Measurements from ENCODE around the gene NQO1. TPM values are rescaled to one million over a fixed set of nuclear protein-coding genes. Genes with fewer than 3 reads are reported as not detected.

The NQO1 gene
- total RNA-seq, 1 experiment from 2014 or later: 519 TPM

GRCh38 chr16:69672315-69672997 lies 53.9 kb downstream of the NQO1 start:
- Histone ChIP-seq H3K27ac (ENCODE audit: low read depth, low read length) (no peak overlapping the region), H4K20me1 (ENCODE audit: insufficient read depth) (no peaks in the 10 kb centered on the region), H3K36me3 (ENCODE audit: control insufficient read depth in 1 of 2, insufficient read depth in 2 of 2, low read length in 2 of 2) (peaks cover 57 to 67% of the 10 kb centered on the region in 2 experiments), H3K9me3 (ENCODE audit: control insufficient read depth in 1 of 2, insufficient read depth in 1 of 2, low read depth in 1 of 2, low read length in 2 of 2) (no peaks in the 10 kb centered on the region), H3K9me2 (ENCODE audit: insufficient read depth) (no peaks in the 10 kb centered on the region), H3K4me2 (ENCODE audit: low read length) (no peak overlapping the region), H2AFZ (ENCODE audit: low read depth, low read length, poor library complexity, severe bottlenecking) (no peak overlapping the region), H3K27me3 (ENCODE audit: insufficient read depth, low read length) (no peaks in the 10 kb centered on the region), H3K4me1 (ENCODE audit: control insufficient read depth in 1 of 2, insufficient read depth in 2 of 2, low read length in 2 of 2) (peaks cover 0 to 20% of the 10 kb centered on the region in 2 experiments; a peak in 2 of 4 replicates), H3K9ac (ENCODE audit: low read length) (no peak overlapping the region), H3K79me2 (ENCODE audit: insufficient read depth, low read length) (peaks cover 82% of the 10 kb centered on the region), H3K4me3 (replicated peaks in 1 of 2; ENCODE audit: low read depth in 1 of 2, low read length in 2 of 2) (no peak overlapping the region)
- ChIA-PET CTCF (no interaction called here), POLR2A (interaction anchor here (0.9 kb wide), 1 partner anchor 30 kb away, joined by 3 read pairs; no protein-coding TSS in a partner anchor), RAD21 (ENCODE audit: low non-redundant PET in 1 of 2, low total read pairs in 2 of 2, uncharacterized antibody in 2 of 2, unreplicated experiment in 2 of 2) (no interaction called here)
- BruUV-seq (replicated peaks): no TSS peak
- no peak for DNase-seq (ENCODE audit: low read depth, low spot score)
- ATAC-seq: no peak
- TF ChIP-seq JUND (IDR thresholded peaks at IDR 0.05) (no peak), ZFX (IDR thresholded peaks at IDR 0.05) (no peak), ZBTB33 (IDR thresholded peaks at IDR 0.05; ENCODE audit: extremely low read depth, insufficient replicate concordance, low read length) (no peak)
- intact Hi-C loops (cut with micrococcal nuclease): no loop called here

- no peaks in the 10 kb centered on the region for H3K27me3 ChIP-seq (ENCODE audit: insufficient read depth, low read length)
- H3K36me3 ChIP-seq (ENCODE audit: control insufficient read depth in 1 of 2, insufficient read depth in 2 of 2, low read length in 2 of 2): peaks cover 36 to 46% of the 10 kb centered on the region in 2 experiments
- intact Hi-C loops (cut with micrococcal nuclease): no loop called here
- H3K79me2 ChIP-seq (ENCODE audit: insufficient read depth, low read length): peaks cover 57% of the 10 kb centered on the region
- BruUV-seq (replicated peaks): no TSS peak
- no peaks in the 10 kb centered on the region for H3K9me2 ChIP-seq (ENCODE audit: insufficient read depth)
- CTCF ChIA-PET: no interaction called here
- ATAC-seq (no peak), DNase-seq (ENCODE audit: low read depth, low spot score) (no peak)
- no peak overlapping the region for H3K27ac ChIP-seq (ENCODE audit: low read depth, low read length)
- no peaks in the 10 kb centered on the region for H4K20me1 ChIP-seq (ENCODE audit: insufficient read depth)
- POLR2A ChIA-PET: no interaction called here
- H3K4me3 ChIP-seq (replicated peaks in 1 of 2; ENCODE audit: low read depth in 1 of 2, low read length in 2 of 2): no peak overlapping the region
- H2AFZ ChIP-seq (ENCODE audit: low read depth, low read length, poor library complexity, severe bottlenecking): no peak overlapping the region
- RAD21 ChIA-PET (ENCODE audit: low non-redundant PET in 1 of 2, low total read pairs in 2 of 2, uncharacterized antibody in 2 of 2, unreplicated experiment in 2 of 2): no interaction called here
- peaks cover 0 to 20% of the 10 kb centered on the region in 2 experiments; a peak in 2 of 4 replicates for H3K4me1 ChIP-seq (ENCODE audit: control insufficient read depth in 1 of 2, insufficient read depth in 2 of 2, low read length in 2 of 2)
- H3K4me2 ChIP-seq (ENCODE audit: low read length): no peak overlapping the region
- no peaks in the 10 kb centered on the region for H3K9me3 ChIP-seq (ENCODE audit: control insufficient read depth in 1 of 2, insufficient read depth in 1 of 2, low read depth in 1 of 2, low read length in 2 of 2)
- no peak overlapping the region for H3K9ac ChIP-seq (ENCODE audit: low read length)
- TF ChIP-seq CBX3 (IDR thresholded peaks at IDR 0.05; ENCODE audit: low read depth): no peak
- no peak for TF ChIP-seq EGR1 (IDR thresholded peaks at IDR 0.05; ENCODE audit: low read depth)
- TF ChIP-seq YY1 (IDR thresholded peaks at IDR 0.05; ENCODE audit: extremely low read depth, insufficient replicate concordance, low read depth, low read length): no peak
- TF ChIP-seq ELF1 (IDR thresholded peaks at IDR 0.05; ENCODE audit: borderline replicate concordance, low read depth): no peak
- no peak for TF ChIP-seq EZH2phosphoT487 (IDR thresholded peaks at IDR 0.05; ENCODE audit: borderline replicate concordance)
- no peak for TF ChIP-seq JUND (IDR thresholded peaks at IDR 0.05)
- no peak for TF ChIP-seq MAX (IDR thresholded peaks at IDR 0.05)
- no peak for TF ChIP-seq FOSL1 (IDR thresholded peaks at IDR 0.05; ENCODE audit: low read depth)
- TF ChIP-seq RAD21 (IDR thresholded peaks at IDR 0.05; ENCODE audit: low read depth): no peak
- no peak for TF ChIP-seq ZNF274 (IDR thresholded peaks at IDR 0.05; ENCODE audit: low read depth, low read length)
- no peak for TF ChIP-seq ZFX (IDR thresholded peaks at IDR 0.05)
- no peak for TF ChIP-seq SRF (IDR thresholded peaks at IDR 0.05; ENCODE audit: low read depth)
- TF ChIP-seq ZBTB33 (IDR thresholded peaks at IDR 0.05; ENCODE audit: extremely low read depth, insufficient replicate concordance, low read length): no peak
- no peak for TF ChIP-seq CEBPB (IDR thresholded peaks at IDR 0.05; ENCODE audit: low read depth)
- TF ChIP-seq ATF3 (IDR thresholded peaks at IDR 0.05): no peak
Measured at GRCh38 chr16:69669577-69669976, 56.8 kb downstream of the NQO1 start.
